ENCODE measurements around the gene ABCC2.
"Not testable (repeated sequence)": the region's sequence is repeated elsewhere in the genome, so short reads cannot be mapped to it uniquely, and the experiment has no call there.

Gene ABCC2

GRCh38 chr10:99782447-99783286, at the start of gene ABCC2:
ABCC2 (plus strand) TSS chr10:99782640; CDS start chr10:99782845, 205 bp downstream.
- Histone ChIP-seq H3K27ac (ENCODE audit: low read depth, low read length) (peak within 1 kb of the TSS; percentile 98), H3K27me3 (ENCODE audit: insufficient read depth, low read length) (no peaks in the 10 kb centered on the region), H3K79me2 (ENCODE audit: control insufficient read depth, insufficient read depth, low read length, unreplicated experiment) (no peaks in the 10 kb centered on the region), H2AFZ (ENCODE audit: low read length, unreplicated experiment) (no peak within 1 kb of the TSS), H3K36me3 (ENCODE audit: insufficient read depth, low read length) (no peaks in the 10 kb centered on the region), H3K4me1 (ENCODE audit: control insufficient read depth, insufficient read depth, low read length, unreplicated experiment) (peaks cover 69% of the 10 kb centered on the region), H3K4me3 (ENCODE audit: low read depth, low read length) (no peak within 1 kb of the TSS; the same call in 1 of the 2 replicates)

- no peaks in the 10 kb centered on the region for H3K27me3 ChIP-seq (ENCODE audit: insufficient read depth, low read length)
- peaks cover 3% of the 10 kb centered on the region for H3K4me1 ChIP-seq (ENCODE audit: control insufficient read depth, insufficient read depth, low read length, unreplicated experiment)
- no peak overlapping the region for H2AFZ ChIP-seq (ENCODE audit: low read length, unreplicated experiment)
- H3K4me3 ChIP-seq (ENCODE audit: low read depth, low read length) = peak overlapping the region; percentile 71
- peaks cover 40% of the 10 kb centered on the region for H3K79me2 ChIP-seq (ENCODE audit: control insufficient read depth, insufficient read depth, low read length, unreplicated experiment)
- peaks cover 21% of the 10 kb centered on the region for H3K36me3 ChIP-seq (ENCODE audit: insufficient read depth, low read length)
- no peak overlapping the region for H3K27ac ChIP-seq (ENCODE audit: low read depth, low read length)
These were observed 49.1 kb upstream of the ABCC2 start for GRCh38 chr10:99733366-99733765.

- H2AFZ ChIP-seq (ENCODE audit: low read length, unreplicated experiment); H3K4me3 ChIP-seq (ENCODE audit: low read depth, low read length); H3K27me3 ChIP-seq (ENCODE audit: insufficient read depth, low read length); H3K4me1 ChIP-seq (ENCODE audit: control insufficient read depth, insufficient read depth, low read length, unreplicated experiment); H3K27ac ChIP-seq (ENCODE audit: low read depth, low read length): not testable (repeated sequence)
- Histone ChIP-seq H3K79me2 (ENCODE audit: control insufficient read depth, insufficient read depth, low read length, unreplicated experiment) (peaks cover 40% of the 10 kb centered on the region), H3K36me3 (ENCODE audit: insufficient read depth, low read length) (peaks cover 23% of the 10 kb centered on the region)
These were observed 48.3 kb upstream of the ABCC2 start for GRCh38 chr10:99734111-99734510.

- peaks cover 28% of the 10 kb centered on the region for H3K4me1 ChIP-seq (ENCODE audit: control insufficient read depth, insufficient read depth, low read length, unreplicated experiment)
- peaks cover 13% of the 10 kb centered on the region for H3K79me2 ChIP-seq (ENCODE audit: control insufficient read depth, insufficient read depth, low read length, unreplicated experiment)
- no peak overlapping the region for H3K4me3 ChIP-seq (ENCODE audit: low read depth, low read length)
- H3K36me3 ChIP-seq (ENCODE audit: insufficient read depth, low read length) = peaks cover 63% of the 10 kb centered on the region
- H2AFZ ChIP-seq (ENCODE audit: low read length, unreplicated experiment) = no peak overlapping the region
- H3K27me3 ChIP-seq (ENCODE audit: insufficient read depth, low read length) = no peaks in the 10 kb centered on the region
- H3K27ac ChIP-seq (ENCODE audit: low read depth, low read length) = no peak overlapping the region
These were observed 42.2 kb upstream of the ABCC2 start for GRCh38 chr10:99740260-99740659.

DNA sequence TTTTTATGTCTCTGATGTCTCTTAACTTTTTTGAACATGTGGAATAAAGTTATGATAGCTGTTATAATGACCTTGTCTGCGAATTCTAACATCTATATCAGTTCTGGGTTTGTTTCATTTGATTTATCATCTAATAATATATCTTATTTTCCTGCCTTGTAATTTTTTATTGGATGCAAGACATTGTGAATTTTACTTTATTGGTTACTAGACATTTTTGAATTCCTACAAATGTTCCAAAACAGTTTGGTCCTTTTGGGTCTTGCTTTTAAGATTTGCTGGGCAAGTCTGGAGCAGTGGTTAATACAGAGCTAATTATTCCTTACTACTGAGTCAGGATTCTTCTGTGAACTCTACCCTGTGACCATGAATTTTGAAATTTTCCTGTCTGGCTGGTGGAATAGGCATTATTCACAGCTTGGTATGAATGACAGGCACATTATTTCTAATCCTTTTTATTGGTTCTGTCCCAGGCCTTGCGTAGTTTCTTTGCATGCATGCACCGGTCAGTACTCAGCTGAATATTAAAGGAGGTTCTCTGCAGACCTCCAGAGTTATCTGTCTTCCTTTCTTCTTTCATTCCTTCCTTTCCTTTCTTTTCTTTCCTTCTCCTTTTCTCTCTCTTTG, 41.4 kb upstream of the ABCC2 start:
- Histone ChIP-seq H2AFZ (ENCODE audit: low read length, unreplicated experiment) (no peak overlapping the region), H3K36me3 (ENCODE audit: insufficient read depth, low read length) (peaks cover 63% of the 10 kb centered on the region), H3K4me3 (ENCODE audit: low read depth, low read length) (no peak overlapping the region), H3K27me3 (ENCODE audit: insufficient read depth, low read length) (no peaks in the 10 kb centered on the region), H3K27ac (ENCODE audit: low read depth, low read length) (peak overlapping the region; percentile 60), H3K79me2 (ENCODE audit: control insufficient read depth, insufficient read depth, low read length, unreplicated experiment) (peaks cover 12% of the 10 kb centered on the region), H3K4me1 (ENCODE audit: control insufficient read depth, insufficient read depth, low read length, unreplicated experiment) (peaks cover 28% of the 10 kb centered on the region)

GRCh38 chr10:99742254-99742653, 40.2 kb upstream of the ABCC2 start:
- Histone ChIP-seq H2AFZ (ENCODE audit: low read length, unreplicated experiment) (no peak overlapping the region), H3K79me2 (ENCODE audit: control insufficient read depth, insufficient read depth, low read length, unreplicated experiment) (peaks cover 11% of the 10 kb centered on the region), H3K27ac (ENCODE audit: low read depth, low read length) (peak overlapping the region; percentile 60), H3K27me3 (ENCODE audit: insufficient read depth, low read length) (no peaks in the 10 kb centered on the region), H3K36me3 (ENCODE audit: insufficient read depth, low read length) (peaks cover 52% of the 10 kb centered on the region), H3K4me1 (ENCODE audit: control insufficient read depth, insufficient read depth, low read length, unreplicated experiment) (peaks cover 28% of the 10 kb centered on the region), H3K4me3 (ENCODE audit: low read depth, low read length) (peak overlapping the region; percentile 43)

DNA sequence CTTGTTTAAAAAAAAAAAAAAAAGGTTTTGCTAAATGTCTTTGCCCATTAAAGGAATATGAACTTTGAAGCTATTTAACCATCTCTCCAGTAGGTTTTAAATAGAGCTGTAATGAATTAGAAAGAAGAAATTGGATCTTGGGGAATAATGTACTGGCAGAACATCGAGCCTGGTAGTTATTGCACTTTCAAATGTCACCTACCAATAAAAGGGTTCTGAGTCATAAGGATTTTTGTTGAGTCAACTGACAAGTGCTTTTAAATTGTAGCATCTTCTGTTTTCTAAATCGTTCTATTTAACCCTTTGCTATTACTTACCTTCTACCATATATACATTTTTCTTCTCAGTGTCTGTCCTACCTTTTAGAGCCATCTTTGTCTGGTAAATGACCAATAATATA, 39.7 kb upstream of the ABCC2 start:
- Histone ChIP-seq H3K79me2 (ENCODE audit: control insufficient read depth, insufficient read depth, low read length, unreplicated experiment) (peaks cover 11% of the 10 kb centered on the region), H3K4me3 (ENCODE audit: low read depth, low read length) (peak overlapping the region; percentile 43), H3K4me1 (ENCODE audit: control insufficient read depth, insufficient read depth, low read length, unreplicated experiment) (peaks cover 28% of the 10 kb centered on the region), H3K36me3 (ENCODE audit: insufficient read depth, low read length) (peaks cover 48% of the 10 kb centered on the region), H3K27me3 (ENCODE audit: insufficient read depth, low read length) (no peaks in the 10 kb centered on the region), H3K27ac (ENCODE audit: low read depth, low read length) (peak overlapping the region; percentile 60), H2AFZ (ENCODE audit: low read length, unreplicated experiment) (no peak overlapping the region)

DNA sequence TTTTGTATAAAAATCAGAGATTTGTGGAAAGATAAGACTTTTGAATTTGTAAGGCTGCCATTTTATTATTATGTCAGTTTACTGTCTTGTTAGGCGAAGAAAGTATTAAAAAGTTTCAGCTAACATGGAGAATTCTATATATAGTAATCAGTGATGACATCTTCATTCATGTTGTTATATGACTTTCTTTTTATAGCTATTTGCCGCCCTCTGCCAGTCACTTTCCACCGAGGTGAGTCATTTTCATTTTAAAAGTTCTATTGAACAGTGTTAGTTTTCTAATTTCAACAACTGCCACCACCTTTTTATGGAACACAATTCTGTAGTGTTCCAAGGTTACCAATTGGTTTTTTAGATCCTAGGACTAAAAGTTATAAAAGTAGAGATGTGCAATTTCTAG, 38.6 kb upstream of the ABCC2 start:
- Histone ChIP-seq H3K36me3 (ENCODE audit: insufficient read depth, low read length) (peaks cover 52% of the 10 kb centered on the region), H3K27ac (ENCODE audit: low read depth, low read length) (0 out of 2 replicates have a peak overlapping the region, but pooled peaks have one; percentile 19), H3K4me3 (ENCODE audit: low read depth, low read length) (no peak overlapping the region), H3K4me1 (ENCODE audit: control insufficient read depth, insufficient read depth, low read length, unreplicated experiment) (peaks cover 28% of the 10 kb centered on the region), H3K79me2 (ENCODE audit: control insufficient read depth, insufficient read depth, low read length, unreplicated experiment) (peaks cover 11% of the 10 kb centered on the region), H3K27me3 (ENCODE audit: insufficient read depth, low read length) (no peaks in the 10 kb centered on the region), H2AFZ (ENCODE audit: low read length, unreplicated experiment) (no peak overlapping the region)

GRCh38 chr10:99746166-99746565, 36.3 kb upstream of the ABCC2 start:
- H3K4me1 ChIP-seq (ENCODE audit: control insufficient read depth, insufficient read depth, low read length, unreplicated experiment) = peaks cover 25% of the 10 kb centered on the region
- H3K4me3 ChIP-seq (ENCODE audit: low read depth, low read length); H2AFZ ChIP-seq (ENCODE audit: low read length, unreplicated experiment); H3K79me2 ChIP-seq (ENCODE audit: control insufficient read depth, insufficient read depth, low read length, unreplicated experiment); H3K27me3 ChIP-seq (ENCODE audit: insufficient read depth, low read length); H3K27ac ChIP-seq (ENCODE audit: low read depth, low read length): not testable (repeated sequence)
- peaks cover 35% of the 10 kb centered on the region for H3K36me3 ChIP-seq (ENCODE audit: insufficient read depth, low read length)

DNA sequence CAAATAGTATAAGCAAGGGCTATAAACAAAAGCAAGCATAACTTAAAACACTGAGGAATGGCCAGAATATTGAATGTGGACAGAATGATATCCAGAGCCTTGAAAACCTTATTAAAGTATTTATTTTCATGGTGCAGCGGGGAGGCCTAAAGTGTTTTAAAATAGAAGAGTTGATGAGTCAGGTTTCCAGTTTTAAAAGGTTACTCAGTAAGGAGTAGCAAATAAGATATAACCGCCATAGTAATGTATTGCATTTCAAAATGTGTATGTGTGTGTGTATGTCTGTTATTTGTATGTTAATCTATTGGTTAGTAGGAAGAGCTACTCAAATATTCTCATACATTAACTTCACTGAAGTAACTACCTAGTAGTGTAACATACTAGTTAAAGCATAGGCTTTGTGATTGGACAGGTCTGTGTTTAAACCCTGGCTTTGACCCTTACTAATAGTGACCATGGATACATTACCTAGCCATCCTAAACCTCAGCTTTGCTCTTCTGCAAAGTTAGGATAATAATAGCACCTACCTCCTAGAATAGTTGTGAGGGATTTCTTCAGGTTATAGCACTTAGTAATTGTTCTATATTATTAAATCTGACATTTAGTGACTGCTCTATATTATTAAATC, 33.5 kb upstream of the ABCC2 start:
- no peaks in the 10 kb centered on the region for H3K4me1 ChIP-seq (ENCODE audit: control insufficient read depth, insufficient read depth, low read length, unreplicated experiment)
- peaks cover 3% of the 10 kb centered on the region for H3K79me2 ChIP-seq (ENCODE audit: control insufficient read depth, insufficient read depth, low read length, unreplicated experiment)
- H3K36me3 ChIP-seq (ENCODE audit: insufficient read depth, low read length) = peaks cover 27% of the 10 kb centered on the region
- no peak overlapping the region for H3K27ac ChIP-seq (ENCODE audit: low read depth, low read length)
- H2AFZ ChIP-seq (ENCODE audit: low read length, unreplicated experiment) = no peak overlapping the region
- no peaks in the 10 kb centered on the region for H3K27me3 ChIP-seq (ENCODE audit: insufficient read depth, low read length)
- no peak overlapping the region for H3K4me3 ChIP-seq (ENCODE audit: low read depth, low read length)
